Spleen (tissue), 11 donors: ENCODE data around the gene PTPRN2. TPM values are rescaled to one million over a fixed set of nuclear protein-coding genes. Genes with fewer than 3 reads are reported as not detected.
"Not testable (repeated sequence)": the region's sequence is repeated elsewhere in the genome, so short reads cannot be mapped to it uniquely, and the experiment has no call there.

ENCODE experiments used
- DNase-seq: peaks from one replicate; pipeline ENCODE4 v3.0.0-alpha.2; 2020
- H3K27ac ChIP-seq, 8 donors: fragments of 200-600 bp; sonication (generic) in 7 of 8; 1 replicate in 4 of 8; 2 replicates in 4 of 8; pipeline versions ENCODE4 v1.5.0 to v1.8.0; 2016 to 2021; ENCODE audit warnings: inconsistent platforms in 4 of 8, mild to moderate bottlenecking in 4 of 8, moderate library complexity in 1 of 8
- H3K27me3 ChIP-seq, 7 donors: fragments of 200-600 bp; sonication (generic) in 6 of 7; replicated peaks in 1 of 7; 1 replicate in 4 of 7; 2 replicates in 3 of 7; pipeline versions ENCODE4 v1.5.0 to v1.8.0; 2016 to 2021; ENCODE audit warnings: inconsistent platforms in 3 of 7, mild to moderate bottlenecking in 1 of 7
- H3K36me3 ChIP-seq, 6 donors: fragments of 200-600 bp; sonication (generic) in 5 of 6; 1 replicate in 4 of 6; 2 replicates in 2 of 6; pipeline versions ENCODE4 v1.5.0 to v1.8.0; 2016 to 2021; ENCODE audit warnings: inconsistent platforms in 2 of 6
- H3K4me1 ChIP-seq, 6 donors: fragments of 200-600 bp; sonication (generic) in 5 of 6; 1 replicate in 3 of 6; 2 replicates in 3 of 6; pipeline versions ENCODE4 v1.5.0 to v1.8.0; 2016 to 2021; ENCODE audit warnings: inconsistent platforms in 3 of 6
- H3K4me3 ChIP-seq, 8 donors: fragments of 200-600 bp; sonication (generic) in 7 of 8; 1 replicate in 4 of 8; 2 replicates in 4 of 8; pipeline versions ENCODE4 v1.5.0 to v1.8.0; 2016 to 2021; ENCODE audit warnings: inconsistent platforms in 4 of 8, mild to moderate bottlenecking in 4 of 8, moderate library complexity in 2 of 8
- H3K9me3 ChIP-seq, 8 donors: fragments of 200-600 bp; sonication (generic) in 7 of 8; 1 replicate in 4 of 8; 2 replicates in 4 of 8; pipeline versions ENCODE4 v1.5.0 to v1.8.0; 2016 to 2021; ENCODE audit warnings: inconsistent platforms in 4 of 8
- POLR2A ChIP-seq, 3 donors: fragments of 450-650 bp; IDR thresholded peaks; one replicate each; pipeline ENCODE4 v1.5.1; 2017; ENCODE audit warnings: antibody characterized with exemption in 3 of 3, mild to moderate bottlenecking in 1 of 3
- POLR2AphosphoS5 ChIP-seq, 3 donors: sonication (generic); formaldehyde crosslinking; IDR thresholded peaks; one replicate each; pipeline ENCODE4 v1.5.1; 2017; ENCODE audit warnings: antibody characterized with exemption in 3 of 3
- WGBS, 5 donors: extraction: QIAGEN DNeasy Blood & Tissue Kit in 3 of 5; methylation state at CpG; one replicate each; pipeline versions ENCODE4 v1.1.5 to v1.1.7; 2013 to 2018; 5-methylcytosine and 5-hydroxymethylcytosine counted together
- intact Hi-C: fragments of 100-400 bp; cut with DNase I; formaldehyde crosslinking; loops from one replicate; pipeline ENCODE4 v1.15.0; 2023; ENCODE audit warnings: low total_unique reads
- polyA plus RNA-seq, 3 donors: library from polyadenylated mRNA; stranded (reverse); fragments of 200-250 nt; gene quantifications; one replicate each; pipeline ENCODE4 v1.2.1, GENCODE V29; 2013
- total RNA-seq, 7 donors: library from RNA; depleted of rRNA in 3 of 7; stranded (reverse); fragments of >200 nt in 3 of 7; fragmentation: NEBNext Ultra II Directional in 4 of 7; extraction: Animal tissue kit (Norgen Biotek cat#: 25700) in 4 of 7; gene quantifications; one replicate each; pipeline versions ENCODE4 v1.1.0 to v1.2.1, GENCODE V29; 2016 to 2021
- TF ChIP-seq, protein P1 (sequence below), 11 experiments: fragments of 200-600 bp in 7 of 11; fragments of 450-650 bp in 4 of 11; sonication (generic) in 4 of 11; IDR thresholded peaks in 8 of 11; conservative IDR thresholded peaks in 3 of 11; 1 replicate in 7 of 11; 2 replicates in 4 of 11; pipeline versions ENCODE4 v1.4.0 to v1.8.0; 2016 to 2021; ENCODE audit warnings: antibody characterized with exemption in 11 of 11, inconsistent platforms in 4 of 11, mild to moderate bottlenecking in 1 of 11
- donor health status: healthy with polysubstance abuse.
- donor health status: DM: no; HTN: no; CAD: no; lungs with moderate emphysema.
- donor health status: DM: no; HTN: no; CAD: no.
- donor health status: Bipolar disorder and iron deficiency.
- donor health status: healthy.
- donor health status: DM: no; HTN: no; CAD: no.
- donor health status: DM: yes; HTN: yes; CAD: no.

Gene PTPRN2
- total and polyA plus RNA-seq, 10 donors, result 7.0 to 22.8 (median 16.8) TPM

DNA sequence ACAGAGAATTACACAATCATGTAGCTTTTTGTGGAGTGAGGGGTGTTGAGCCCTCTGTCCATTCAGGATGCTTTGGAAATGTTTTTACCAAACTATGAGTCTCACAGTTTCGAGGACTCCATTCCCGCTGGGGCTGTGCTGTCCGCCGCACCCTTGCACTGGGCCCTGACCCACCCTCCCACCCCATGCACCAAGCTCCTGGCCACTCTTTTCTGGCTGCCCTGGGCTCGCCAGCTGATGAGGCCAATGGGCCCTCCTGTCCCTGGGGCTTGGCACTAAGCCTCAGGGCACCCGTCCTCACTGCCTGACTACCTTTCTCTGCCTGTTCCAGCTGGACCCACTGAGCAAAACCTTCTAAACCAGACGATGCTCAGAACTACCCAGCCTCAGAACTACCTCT, 332.1 kb downstream of the PTPRN2 start:
- H3K9me3 ChIP-seq, result peaks cover 0 to 29% (median 0%) of the 10 kb centered on the region in 8 donors
- intact Hi-C loops, result no loop called here
- peaks cover 0 to 28% (median 0%) of the 10 kb centered on the region in 7 donors for H3K27me3 ChIP-seq
- no peak for TF ChIP-seq POLR2AphosphoS5 (IDR thresholded peaks at IDR 0.05)
- TF ChIP-seq POLR2A (IDR thresholded peaks at IDR 0.05), result no peak
- TF ChIP-seq, protein P1, sequence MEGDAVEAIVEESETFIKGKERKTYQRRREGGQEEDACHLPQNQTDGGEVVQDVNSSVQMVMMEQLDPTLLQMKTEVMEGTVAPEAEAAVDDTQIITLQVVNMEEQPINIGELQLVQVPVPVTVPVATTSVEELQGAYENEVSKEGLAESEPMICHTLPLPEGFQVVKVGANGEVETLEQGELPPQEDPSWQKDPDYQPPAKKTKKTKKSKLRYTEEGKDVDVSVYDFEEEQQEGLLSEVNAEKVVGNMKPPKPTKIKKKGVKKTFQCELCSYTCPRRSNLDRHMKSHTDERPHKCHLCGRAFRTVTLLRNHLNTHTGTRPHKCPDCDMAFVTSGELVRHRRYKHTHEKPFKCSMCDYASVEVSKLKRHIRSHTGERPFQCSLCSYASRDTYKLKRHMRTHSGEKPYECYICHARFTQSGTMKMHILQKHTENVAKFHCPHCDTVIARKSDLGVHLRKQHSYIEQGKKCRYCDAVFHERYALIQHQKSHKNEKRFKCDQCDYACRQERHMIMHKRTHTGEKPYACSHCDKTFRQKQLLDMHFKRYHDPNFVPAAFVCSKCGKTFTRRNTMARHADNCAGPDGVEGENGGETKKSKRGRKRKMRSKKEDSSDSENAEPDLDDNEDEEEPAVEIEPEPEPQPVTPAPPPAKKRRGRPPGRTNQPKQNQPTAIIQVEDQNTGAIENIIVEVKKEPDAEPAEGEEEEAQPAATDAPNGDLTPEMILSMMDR (IDR thresholded peaks at IDR 0.05 in 8 of 11, conservative IDR thresholded peaks at IDR 0.05 in 3 of 11), result no peak
- no peak overlapping the region for H3K27ac ChIP-seq
- WGBS, 5 donors, result 81 to 86% (median 82%) methylated on average over 7 of the region's 7 CpGs
- no peak overlapping the region for H3K4me3 ChIP-seq
- peak; percentile 43 for DNase-seq
- H3K4me1 ChIP-seq, result no peaks in the 10 kb centered on the region
- H3K36me3 ChIP-seq, result no peaks in the 10 kb centered on the region

DNA sequence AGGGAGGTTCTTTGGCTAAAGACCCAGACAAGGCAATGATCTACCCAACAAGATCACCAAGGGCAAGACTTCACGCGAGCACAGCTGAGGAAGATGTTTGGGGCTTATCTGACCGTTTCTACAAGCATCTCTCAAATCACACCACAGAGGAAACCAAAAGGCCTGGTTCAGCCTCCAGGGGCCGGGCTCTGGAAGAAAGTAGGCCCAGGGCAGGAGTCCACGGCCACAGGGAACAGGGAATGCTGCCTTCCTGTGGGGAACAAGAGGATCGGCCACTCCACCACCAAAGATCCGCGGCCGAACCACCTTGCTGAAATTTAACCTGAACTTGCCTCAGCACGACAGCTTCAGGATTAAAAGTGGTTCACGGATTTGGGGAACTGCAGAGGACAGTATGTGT, 332.5 kb downstream of the PTPRN2 start:
- DNase-seq, result peak; percentile 33
- H3K27ac ChIP-seq, result no peak overlapping the region
- no peak overlapping the region for H3K4me3 ChIP-seq
- peaks cover 0 to 24% (median 0%) of the 10 kb centered on the region in 7 donors for H3K27me3 ChIP-seq
- H3K4me1 ChIP-seq, result no peaks in the 10 kb centered on the region
- H3K9me3 ChIP-seq, result peaks cover 0 to 29% (median 0%) of the 10 kb centered on the region in 8 donors
- H3K36me3 ChIP-seq, result no peaks in the 10 kb centered on the region
- TF ChIP-seq POLR2AphosphoS5 (IDR thresholded peaks at IDR 0.05), result no peak
- no peak for TF ChIP-seq POLR2A (IDR thresholded peaks at IDR 0.05)
- TF ChIP-seq, protein P1 (IDR thresholded peaks at IDR 0.05 in 8 of 11, conservative IDR thresholded peaks at IDR 0.05 in 3 of 11), result no peak
- intact Hi-C loops, result no loop called here
- 86 to 92% (median 91%) methylated on average over 11 of the region's 11 CpGs for WGBS, 5 donors

DNA sequence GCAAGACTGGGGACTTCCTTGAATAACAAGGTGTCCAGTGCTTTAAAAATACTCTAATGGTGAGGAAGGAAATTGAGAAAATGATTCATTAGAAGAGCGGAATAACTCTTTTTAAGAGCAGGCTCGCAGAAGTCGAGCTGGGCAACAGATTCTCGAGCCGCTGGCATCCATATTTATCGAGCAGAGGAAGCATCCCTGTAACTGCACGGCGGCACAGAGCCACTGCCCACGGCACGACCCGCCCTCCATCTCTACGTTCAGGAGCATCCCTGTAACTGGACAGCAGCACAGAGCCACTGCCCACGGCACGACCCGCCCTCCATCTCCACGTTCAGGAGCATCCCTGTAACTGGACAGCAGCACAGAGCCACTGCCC, 334.0 kb downstream of the PTPRN2 start:
- 55 to 73% (median 60%) methylated on average over 11 to 16 of the region's 16 CpGs for WGBS, 5 donors
- H3K27ac ChIP-seq, H3K36me3 ChIP-seq, H3K4me1 ChIP-seq, H3K4me3 ChIP-seq, DNase-seq, intact Hi-C loops: not testable (repeated sequence)
- Histone ChIP-seq H3K9me3 (peaks cover 0 to 31% (median 4%) of the 10 kb centered on the region in 8 donors), H3K27me3 (peaks cover 0 to 19% (median 0%) of the 10 kb centered on the region in 7 donors)

DNA sequence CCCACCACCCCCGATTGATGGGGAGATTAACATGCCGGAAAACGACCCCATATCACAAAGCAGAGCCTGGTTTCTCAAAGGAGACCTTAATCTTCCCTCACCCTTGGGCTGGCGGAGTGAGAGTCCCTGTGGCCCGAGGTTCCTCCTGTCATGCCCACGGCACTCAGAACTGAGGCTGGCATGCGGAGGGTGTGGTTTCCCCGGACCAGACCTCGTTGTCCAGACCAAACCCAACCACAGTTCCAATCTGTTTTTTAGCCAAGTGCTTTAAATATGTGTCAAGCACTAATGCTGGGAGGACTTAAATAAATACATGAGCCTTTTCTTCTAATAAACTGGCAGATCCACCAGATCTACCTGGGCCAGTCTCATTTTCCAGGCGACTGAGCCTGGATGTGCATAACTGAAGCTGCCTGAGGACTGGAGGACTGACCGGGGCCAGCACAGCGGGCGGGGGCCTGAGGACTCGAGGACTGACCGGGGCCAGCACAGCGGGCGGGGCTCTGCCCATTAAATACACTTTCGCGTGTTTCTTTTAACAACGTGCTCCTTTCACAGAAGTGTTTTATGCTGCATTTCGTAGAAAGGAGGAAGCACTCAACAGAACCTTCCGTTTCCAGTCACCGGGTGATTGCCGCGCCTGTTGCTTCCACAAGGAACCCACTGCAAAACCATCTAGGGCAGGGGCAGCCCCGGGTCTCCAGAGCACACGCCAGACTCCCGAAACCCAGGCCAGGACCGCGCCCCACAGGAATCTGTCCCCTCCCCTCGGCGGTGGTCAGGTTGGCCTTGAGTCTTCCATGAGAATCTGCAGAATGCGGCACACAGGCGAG, 334.6 kb downstream of the PTPRN2 start:
- Histone ChIP-seq H3K9me3 (peaks cover 0 to 34% (median 4%) of the 10 kb centered on the region in 8 donors), H3K27me3 (peaks cover 0 to 19% (median 0%) of the 10 kb centered on the region in 7 donors), H3K36me3 (no peaks in the 10 kb centered on the region), H3K27ac (no peak overlapping the region), H3K4me3 (no peak overlapping the region), H3K4me1 (no peaks in the 10 kb centered on the region)
- intact Hi-C loops, result no loop called here
- peak; percentile 61 for DNase-seq
- WGBS, 5 donors, result 51 to 87% (median 67%) methylated on average over 31 to 34 of the region's 34 CpGs
- TF ChIP-seq POLR2AphosphoS5 (IDR thresholded peaks at IDR 0.05) (no peak), POLR2A (IDR thresholded peaks at IDR 0.05) (no peak)
- TF ChIP-seq, protein P1 (IDR thresholded peaks at IDR 0.05 in 8 of 11, conservative IDR thresholded peaks at IDR 0.05 in 3 of 11), result no peak
